ENCODE results near the gene GDI2.

GDI2 gene

GRCh38 chr10:5737352-5737751 is 75.9 kb downstream of the GDI2 start:
- no peak for DNase-seq

GRCh38 chr10:5736591-5736990 is 76.6 kb downstream of the GDI2 start:
- DNase-seq = no peak

GRCh38 chr10:5735119-5735518 is 78.1 kb downstream of the GDI2 start:
- DNase-seq = no peak

DNA sequence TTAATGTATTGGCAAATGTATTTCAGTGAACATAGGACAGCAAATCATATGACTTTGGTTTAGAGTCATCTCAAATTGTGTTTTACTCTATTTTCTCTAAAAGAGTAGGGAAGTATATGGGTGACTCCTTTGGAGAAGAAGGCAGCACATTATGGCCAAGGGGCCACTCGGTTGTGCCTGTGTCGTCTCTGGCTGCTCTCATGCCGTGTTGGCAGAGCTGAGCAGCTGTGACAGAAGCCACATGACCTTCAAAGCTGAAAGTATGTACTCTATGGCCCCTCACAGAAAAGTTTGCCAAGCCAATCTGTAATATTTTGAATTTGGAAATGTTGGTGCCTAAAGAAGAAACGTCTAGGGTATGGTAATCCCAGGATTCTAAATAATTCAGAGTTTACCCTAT is 81.1 kb downstream of the GDI2 start:
- DNase-seq = no peak

DNA sequence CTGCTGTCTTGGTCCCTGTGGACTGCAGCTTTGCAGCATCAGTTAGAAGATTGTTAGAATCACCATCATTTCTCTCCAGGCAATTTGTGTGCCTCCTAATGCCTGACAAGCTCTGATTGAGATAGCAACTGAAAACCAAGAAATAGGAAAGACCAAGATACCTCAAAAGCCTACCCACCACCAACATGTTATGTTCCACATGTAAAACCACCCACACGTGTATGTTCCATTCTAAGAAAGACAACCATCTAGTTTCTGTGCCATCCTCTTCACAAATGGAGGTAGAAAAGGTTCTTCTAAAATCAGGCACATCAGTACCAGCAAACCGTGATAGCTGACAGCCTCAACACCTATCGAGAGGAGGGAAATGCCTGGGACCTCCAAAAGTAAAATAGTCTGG is 81.7 kb downstream of the GDI2 start:
- no peak for DNase-seq

DNA sequence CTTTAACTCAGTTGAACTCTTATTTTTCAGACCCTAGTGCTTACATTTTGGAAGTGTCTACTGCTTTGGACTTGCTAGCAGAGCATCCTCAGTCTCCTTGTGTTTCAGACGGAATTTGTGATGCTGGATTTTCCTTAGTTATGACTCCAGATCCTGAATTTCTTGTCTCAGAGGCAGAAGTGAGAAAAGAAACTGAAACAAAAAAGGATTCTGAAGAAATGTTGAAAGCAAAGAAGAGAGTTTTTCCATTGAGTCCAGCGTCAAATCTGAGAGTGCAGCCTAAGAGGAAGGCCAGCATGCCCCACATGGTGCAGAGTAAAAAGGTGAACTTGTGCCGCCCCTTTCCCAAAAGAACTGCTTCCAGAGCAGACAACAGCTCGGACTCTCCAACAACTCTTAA is 82.5 kb downstream of the GDI2 start:
- DNase-seq = no peak

DNA sequence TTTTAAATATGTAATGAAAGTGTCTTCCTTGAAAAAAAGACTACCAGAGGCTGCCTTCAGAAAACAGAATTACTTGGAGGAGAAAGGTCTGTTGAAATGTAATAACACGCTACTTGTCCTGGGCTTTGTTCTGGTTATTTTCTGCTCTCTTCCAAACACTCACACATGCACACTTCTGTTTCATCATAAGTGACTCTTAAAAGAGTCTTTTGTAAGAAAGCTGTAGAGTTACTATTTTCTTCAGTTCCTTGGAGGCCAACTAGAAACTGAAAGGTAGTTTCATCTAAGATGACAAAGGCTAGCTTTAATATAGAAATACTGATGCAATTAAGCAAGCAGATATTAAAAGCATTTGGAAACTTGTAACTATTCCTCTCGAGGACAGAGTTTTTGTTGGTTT is 89.5 kb downstream of the GDI2 start:
- DNase-seq = no peak

- DNase-seq = no peak
These were observed 93.1 kb downstream of the GDI2 start for GRCh38 chr10:5720182-5720581.

GRCh38 chr10:5719546-5719945 is 93.7 kb downstream of the GDI2 start:
- no peak for DNase-seq
